GDM1 (cell line): ENCODE data around the gene CRELD1.
A peak's percentile ranks its signal among the peaks of the same experiment; 100 is the strongest.

Experiments used
- DNase-seq: peaks from one replicate; lab custom pipeline; 2025; lab: John Stamatoyannopoulos, UW

Gene CRELD1

GRCh38 chr3:9957214-9957613 lies 23.6 kb downstream of the CRELD1 start:
- DNase-seq: no peak

- DNase-seq: no peak
Measured at GRCh38 chr3:9965200-9965875, 31.7 kb downstream of the CRELD1 start.

GRCh38 chr3:9966841-9967240 lies 33.2 kb downstream of the CRELD1 start:
- DNase-seq: no peak

GRCh38 chr3:9969632-9970019 lies 36.0 kb downstream of the CRELD1 start:
- DNase-seq: no peak

- DNase-seq: no peak
Measured at GRCh38 chr3:9970020-9970652, 36.5 kb downstream of the CRELD1 start.

GRCh38 chr3:9976721-9977709 lies 43.4 kb downstream of the CRELD1 start:
- DNase-seq: peak; percentile 76

GRCh38 chr3:9978710-9979305 lies 45.2 kb downstream of the CRELD1 start:
- no peak for DNase-seq

- no peak for DNase-seq
Measured at GRCh38 chr3:9980251-9980650, 46.6 kb downstream of the CRELD1 start.

- DNase-seq: no peak
Measured at GRCh38 chr3:9986230-9986725, 52.6 kb downstream of the CRELD1 start.

- no peak for DNase-seq
Measured at GRCh38 chr3:9994086-9994844, 60.6 kb downstream of the CRELD1 start.
